Measurements from ENCODE around the gene RNF126.

DNA sequence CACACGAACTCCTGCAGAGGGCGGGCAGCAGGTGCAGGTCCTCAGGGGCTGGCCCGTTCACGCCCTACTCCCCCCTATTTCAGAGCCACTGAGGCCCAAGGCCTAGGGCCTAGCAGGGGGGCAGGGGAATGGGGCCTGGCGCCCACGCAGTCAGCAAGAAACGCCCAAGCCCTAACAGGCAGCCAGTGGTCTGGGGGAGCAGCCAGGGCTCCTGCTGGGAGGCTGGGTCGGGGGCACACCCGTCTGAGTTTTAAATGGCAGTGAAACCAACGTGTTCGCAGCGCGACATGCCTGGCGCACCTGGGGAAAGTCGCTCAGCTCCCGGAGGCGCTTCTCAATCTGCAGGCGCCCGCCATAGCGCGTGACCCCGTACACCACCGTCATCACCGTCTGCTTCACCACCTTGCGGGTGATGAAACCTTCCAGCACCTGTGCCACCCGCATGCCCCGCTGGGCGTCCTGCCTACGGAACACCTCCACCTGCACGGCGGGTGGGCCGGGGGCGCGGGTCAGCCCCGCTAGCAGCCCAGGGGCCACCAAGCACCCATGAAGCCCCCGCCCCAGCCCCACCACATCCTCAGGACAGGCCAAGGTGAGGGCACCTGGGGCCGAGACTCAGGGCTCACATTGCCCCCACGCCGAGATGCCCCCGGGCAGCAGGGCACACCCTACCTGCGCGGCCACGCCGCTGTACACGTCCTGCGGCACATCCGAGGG is 43.6 kb downstream of the RNF126 start:
- no peak for TF ChIP-seq EZH2 (IDR thresholded peaks at IDR 0.05; ENCODE audit: borderline replicate concordance, low read depth, low read length, severe bottlenecking)
- TF ChIP-seq, protein P1, sequence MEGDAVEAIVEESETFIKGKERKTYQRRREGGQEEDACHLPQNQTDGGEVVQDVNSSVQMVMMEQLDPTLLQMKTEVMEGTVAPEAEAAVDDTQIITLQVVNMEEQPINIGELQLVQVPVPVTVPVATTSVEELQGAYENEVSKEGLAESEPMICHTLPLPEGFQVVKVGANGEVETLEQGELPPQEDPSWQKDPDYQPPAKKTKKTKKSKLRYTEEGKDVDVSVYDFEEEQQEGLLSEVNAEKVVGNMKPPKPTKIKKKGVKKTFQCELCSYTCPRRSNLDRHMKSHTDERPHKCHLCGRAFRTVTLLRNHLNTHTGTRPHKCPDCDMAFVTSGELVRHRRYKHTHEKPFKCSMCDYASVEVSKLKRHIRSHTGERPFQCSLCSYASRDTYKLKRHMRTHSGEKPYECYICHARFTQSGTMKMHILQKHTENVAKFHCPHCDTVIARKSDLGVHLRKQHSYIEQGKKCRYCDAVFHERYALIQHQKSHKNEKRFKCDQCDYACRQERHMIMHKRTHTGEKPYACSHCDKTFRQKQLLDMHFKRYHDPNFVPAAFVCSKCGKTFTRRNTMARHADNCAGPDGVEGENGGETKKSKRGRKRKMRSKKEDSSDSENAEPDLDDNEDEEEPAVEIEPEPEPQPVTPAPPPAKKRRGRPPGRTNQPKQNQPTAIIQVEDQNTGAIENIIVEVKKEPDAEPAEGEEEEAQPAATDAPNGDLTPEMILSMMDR (IDR thresholded peaks at IDR 0.05; ENCODE audit: borderline replicate concordance, extremely low read depth, low read length, poor library complexity, severe bottlenecking), result no peak
